AML-193 (cell line): Measurements from ENCODE around the gene NANOS2.
A peak's percentile ranks its signal among the peaks of the same experiment; 100 is the strongest.

Experiments used
- DNase-seq, 2 experiments: peaks; one replicate each; lab custom pipeline; 2025; lab: John Stamatoyannopoulos, UW

The NANOS2 gene

DNA sequence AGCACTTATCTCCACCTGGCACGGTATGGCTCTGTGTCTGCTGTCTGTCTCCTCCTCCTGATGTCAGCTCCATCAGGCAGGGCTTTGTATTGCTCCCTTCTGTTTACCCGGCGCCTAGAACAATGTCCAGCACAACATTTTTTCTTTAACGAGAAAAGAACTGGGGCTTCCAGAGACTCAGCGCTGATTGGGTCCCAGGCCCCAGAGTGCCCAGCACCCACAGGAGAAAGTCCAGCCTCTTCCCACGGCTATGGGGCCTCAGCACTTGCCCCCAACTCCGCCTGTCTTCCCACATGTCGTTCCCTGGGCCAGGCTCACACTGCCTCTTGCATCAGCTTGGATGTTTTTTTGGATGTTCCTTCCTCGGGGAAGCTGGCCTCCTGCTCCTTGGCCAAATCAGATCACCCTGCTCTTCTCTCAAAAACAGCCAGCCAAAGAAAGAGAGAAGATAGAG is 19.0 kb downstream of the NANOS2 start:
- DNase-seq: no peak

DNA sequence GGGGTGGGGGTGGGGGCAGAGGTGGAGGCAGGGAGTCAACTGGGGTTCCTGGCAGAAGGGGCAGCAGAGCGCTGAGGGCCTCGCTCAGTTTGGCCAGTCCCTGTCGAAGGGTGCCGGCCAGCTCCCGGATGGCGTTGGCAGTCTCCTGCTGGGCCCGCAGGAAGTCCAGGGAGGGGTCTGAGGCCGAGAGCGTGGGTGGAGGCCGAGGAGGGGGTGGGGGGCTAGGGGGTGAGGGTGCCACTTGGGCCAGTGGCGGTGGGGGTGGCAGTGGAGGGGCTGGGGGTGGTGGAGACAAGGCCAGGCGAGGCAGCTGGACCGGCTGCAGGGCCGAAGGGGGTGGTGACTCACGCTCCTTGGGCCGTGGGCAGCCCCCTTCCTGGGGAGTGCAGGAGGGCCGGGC is 23.7 kb downstream of the NANOS2 start:
- no peak for DNase-seq

DNA sequence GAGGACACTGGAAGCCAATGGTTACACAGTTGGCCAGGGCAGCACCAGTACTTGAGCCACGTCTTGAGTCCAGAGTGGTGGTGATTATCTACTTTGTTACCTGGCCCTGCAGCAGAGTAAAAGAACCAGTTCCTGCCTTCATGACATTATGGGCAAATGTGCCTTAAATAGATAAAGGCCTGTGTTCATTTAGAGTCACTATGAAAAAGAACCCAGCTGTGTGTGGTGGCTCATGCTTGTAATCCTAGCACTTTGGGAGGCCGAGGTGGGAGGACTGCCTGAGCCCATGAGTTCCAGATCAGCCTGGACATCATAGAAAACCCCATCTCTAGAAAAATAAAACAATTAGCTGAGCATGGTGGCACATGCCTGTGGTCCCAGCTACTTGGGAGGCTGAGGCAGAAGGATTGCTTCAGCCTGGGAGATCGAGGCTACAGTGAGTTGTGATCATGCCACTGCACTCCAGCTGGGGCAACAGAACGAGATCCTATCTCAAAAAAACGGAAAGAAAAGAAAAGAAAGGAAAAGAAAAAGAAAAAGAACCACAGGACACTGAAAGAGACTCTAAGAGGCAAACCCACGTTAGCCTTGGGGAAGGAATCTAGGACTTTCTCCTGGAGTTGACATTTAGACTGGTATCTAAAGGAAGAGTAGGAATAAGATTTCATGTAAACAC is 25.2 kb downstream of the NANOS2 start:
- no peak for DNase-seq

DNA sequence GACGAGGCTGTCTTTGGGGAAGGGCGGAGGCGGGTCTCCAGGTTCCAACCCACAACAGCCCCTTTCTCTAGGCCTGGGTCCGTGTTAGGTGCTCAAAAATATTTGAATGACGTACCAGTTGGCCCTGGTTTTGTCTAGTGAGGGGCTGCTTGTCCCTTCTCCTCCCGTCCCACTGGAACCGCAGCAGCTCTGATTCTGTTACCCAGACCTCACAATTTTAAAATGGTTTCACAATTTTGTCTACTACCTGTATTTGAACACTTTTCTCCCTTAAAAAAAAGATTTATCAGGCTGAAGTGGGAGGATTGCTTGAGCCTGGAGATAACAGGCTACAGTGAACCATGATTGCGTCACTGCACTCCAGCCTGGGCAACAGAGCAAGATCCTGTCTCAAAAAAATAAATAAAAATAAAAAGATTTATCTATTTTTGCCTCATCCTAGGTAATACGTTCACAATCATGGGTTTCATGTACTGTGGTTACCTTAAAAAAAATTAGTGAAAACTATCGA is 27.3 kb downstream of the NANOS2 start:
- no peak for DNase-seq

DNA sequence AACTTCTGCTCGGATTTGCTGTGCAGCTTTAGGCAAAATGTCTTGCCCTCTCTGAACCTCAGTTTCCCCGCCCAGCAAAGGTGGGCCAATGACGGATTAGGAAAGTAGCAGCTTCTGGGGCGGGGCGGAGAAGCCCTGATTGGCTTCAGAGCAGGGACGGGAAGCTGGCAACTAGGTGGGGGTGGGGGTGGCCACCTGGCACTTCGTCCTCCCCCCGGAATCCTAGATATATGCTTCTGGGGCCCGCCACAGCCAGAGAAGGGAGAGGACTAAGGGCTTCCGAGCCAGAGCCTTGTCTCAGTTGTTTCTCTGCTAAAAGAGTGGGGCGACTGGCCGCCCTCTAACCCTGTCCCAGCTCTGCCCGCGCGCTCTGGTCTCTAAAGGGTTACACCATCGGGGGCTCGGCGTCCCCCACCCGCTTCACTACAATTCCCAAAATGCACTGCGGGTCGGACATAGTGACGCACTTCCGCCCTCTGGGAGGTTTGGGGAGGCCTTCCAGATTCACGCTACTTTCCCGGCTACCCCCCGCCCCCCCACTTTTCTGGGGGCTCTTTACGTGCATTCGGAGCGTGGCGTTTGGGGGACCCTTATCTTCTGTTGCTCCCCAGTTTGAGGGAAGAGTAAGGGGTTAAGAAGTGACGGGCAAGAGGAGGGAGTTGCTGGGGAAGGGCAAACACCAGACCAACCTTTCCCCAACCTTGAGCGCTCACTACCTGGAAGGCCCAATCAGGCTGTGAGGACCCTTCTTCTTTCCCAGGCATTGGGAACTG is 28.0 kb downstream of the NANOS2 start:
- DNase-seq: peak; percentile 74 to 76

DNA sequence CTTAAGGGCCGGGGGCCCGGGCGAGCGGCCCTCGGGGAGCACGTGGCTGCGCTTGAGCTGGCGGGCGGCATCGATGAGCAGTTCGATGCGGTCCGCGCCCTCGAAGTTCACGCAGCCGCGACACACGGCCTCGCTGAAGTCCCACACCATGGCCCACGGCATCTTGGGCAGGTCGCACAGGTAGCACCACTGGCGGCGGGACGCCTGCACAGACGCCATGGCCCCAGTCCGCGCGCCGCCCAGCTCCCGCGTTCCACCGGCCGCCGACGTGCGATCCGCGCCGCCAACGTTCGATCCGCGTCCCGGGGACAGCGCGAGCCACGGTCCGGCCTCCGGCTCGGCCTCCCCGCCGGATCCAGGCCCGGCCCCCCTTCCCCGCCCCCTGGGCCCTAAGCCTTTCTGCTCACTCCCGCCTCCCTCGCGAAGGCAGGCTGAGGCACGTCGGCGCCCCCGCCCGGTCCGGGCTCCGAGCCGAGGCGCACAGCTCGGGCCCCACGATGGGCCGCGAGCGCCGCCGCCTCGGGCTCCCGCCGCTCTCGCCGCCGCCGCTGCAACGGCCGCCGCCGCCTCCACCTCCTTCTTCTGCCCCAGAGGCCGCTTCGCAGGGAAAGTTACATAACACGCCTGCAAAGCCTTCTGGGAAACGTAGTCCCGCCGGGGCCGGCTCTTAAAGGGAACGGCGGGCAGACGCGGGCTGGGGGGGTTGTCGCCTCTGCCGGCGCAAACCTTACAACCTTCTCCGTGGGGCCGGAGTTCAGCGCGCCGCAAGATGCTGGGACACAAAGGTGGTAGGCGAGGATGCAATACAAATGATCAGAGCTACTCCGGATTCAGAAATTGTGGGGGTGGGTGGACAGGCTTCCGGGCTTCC is 28.8 kb downstream of the NANOS2 start, which contains the start of gene IRF2BP1:
Gene IRF2BP1 (minus strand): TSS at position 586 of the 871 bp plus-strand sequence. CDS start 367 bp downstream, at position 219.
- DNase-seq: peak; percentile 77 to 83

DNA sequence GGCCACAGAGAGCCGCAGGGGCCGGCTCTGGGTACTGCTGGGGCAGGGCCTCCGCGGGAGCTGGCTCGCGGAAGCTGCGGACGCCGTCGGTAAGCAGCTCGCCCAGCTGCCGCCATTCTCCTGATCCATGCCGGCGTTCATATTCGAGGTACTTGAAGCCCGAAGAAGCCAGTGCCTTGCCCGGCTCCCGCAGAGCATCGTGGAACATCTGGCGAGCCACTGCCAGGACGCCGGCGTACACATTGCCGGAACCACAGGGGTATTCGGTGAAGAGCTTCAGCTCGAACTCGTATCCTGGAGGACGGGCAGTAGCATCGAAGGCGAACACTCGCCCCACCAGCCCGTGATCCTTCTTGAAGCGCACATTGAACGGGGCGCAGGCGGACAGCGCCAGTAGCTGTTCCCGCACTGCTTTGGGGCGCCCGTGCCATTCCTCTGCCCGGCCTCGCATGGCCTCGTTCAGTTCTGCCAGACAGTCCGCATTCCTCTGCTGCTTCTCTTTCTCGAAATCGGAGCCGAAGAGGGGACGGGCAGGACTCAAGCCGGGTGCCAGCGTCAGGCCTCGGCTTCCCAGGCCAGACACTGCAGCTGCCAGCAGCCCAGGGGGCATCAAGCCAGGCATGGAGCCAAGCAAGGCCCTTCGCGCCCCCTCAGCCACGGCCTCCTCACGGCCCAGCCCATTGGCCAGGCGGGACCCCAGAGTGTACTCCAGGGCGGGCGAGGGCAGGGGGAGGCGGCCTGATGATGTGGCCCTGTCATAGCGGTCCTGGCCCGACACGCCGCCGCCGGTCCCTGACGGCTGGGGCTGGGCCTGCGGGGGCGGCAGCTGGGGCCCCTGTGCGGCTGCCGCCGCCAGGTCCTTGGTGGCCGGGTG is 29.7 kb downstream of the NANOS2 start:
- DNase-seq: no peak

DNA sequence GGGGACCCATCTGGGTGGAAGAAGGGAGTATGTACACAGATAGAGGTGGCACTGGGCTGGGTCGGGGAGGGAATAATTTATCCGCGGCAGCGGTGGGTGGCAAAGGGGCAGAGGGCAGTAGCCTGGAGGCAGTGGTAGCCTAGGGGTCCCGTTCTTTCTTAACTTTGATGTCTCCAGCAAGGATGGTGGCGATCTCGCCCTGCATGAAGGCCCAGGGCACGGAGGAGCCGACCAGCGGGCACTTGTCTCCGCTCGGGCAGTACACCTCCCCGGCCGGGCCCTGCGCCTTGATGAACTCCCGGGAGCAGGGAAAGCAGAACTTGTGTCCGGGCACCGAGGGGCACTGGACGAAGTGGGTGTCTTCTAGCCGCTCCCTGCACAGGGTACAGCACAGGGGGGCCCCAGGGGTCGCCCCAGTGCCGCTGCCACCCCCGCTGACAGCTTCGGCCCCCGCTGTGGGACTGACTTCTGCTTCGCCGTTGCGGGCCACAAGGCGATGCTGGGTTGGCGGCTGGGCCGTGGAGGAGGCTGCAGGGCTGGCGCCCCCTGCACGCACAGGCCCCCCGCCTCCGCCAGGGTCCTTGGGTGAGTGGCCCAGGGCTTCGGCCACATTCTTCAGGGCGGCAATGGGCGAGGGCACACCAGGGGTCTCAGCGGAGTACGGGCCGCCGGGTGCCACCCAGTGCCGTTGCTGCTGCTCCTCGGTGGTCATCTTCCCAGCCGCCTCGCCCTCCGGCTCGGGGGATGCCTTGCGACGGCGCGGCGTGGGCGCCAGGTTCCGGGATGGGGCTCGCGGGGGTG is 30.5 kb downstream of the NANOS2 start:
- no peak for DNase-seq

DNA sequence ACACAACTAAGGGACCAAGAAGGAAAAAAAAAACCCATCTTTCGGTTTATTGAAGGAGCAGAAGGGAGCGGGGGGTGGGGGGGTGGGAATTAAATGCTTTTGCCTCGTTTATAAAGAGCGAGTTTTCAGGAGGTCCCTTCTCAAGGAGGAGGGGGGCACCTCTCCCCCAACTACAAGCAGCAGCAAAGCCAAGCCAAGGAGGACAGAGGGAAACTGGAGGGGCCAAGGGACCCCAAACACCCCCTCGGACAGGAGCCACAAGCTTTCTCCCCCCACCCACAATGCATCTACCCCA is 31.0 kb downstream of the NANOS2 start:
- no peak for DNase-seq

DNA sequence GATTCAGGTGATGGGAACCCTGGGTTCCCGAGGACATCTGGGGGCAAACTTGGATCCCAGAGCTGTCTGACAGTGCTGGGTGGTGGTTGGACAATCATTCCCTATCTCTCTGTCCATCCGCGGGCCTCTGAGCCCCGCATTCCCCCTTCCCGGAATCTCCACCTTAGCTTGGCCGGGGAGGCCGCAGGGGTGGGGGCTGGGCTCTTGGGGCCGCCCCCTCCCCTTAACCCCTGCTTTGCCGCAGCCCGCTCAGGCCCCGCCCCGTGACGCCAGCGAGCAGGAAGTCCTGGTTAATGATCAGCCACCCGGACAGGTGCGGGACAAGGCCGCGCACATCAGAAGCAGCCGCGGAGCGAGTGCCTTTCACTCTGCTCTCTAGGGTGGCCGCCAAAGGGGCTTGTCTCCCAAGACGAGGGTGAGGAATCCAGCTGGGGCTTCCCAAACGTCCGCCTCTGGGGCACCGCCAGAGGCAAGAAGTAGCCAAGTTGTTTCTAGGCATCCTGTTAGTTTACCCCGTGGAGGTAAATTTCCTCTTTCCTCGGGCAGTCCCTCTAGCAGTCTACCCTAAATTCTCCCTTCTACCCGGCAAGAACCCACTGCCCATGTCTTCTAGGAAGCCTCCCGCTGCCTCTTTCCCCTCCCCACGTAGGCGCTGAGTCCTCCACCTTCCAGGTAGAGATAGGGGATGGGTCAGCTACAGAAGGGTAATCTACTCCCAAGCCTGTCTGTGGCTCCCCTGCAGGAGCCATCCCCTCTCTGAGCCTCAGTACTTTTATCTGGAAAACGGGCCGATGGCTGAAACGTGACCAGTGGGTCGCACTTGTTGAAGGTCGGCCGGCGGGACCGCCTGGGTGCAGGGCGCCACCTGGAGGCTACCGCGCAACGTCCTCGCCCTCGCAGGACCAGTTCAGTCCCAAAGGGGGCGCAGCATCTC is 31.7 kb downstream of the NANOS2 start:
- DNase-seq: peak; percentile 73 to 78

DNA sequence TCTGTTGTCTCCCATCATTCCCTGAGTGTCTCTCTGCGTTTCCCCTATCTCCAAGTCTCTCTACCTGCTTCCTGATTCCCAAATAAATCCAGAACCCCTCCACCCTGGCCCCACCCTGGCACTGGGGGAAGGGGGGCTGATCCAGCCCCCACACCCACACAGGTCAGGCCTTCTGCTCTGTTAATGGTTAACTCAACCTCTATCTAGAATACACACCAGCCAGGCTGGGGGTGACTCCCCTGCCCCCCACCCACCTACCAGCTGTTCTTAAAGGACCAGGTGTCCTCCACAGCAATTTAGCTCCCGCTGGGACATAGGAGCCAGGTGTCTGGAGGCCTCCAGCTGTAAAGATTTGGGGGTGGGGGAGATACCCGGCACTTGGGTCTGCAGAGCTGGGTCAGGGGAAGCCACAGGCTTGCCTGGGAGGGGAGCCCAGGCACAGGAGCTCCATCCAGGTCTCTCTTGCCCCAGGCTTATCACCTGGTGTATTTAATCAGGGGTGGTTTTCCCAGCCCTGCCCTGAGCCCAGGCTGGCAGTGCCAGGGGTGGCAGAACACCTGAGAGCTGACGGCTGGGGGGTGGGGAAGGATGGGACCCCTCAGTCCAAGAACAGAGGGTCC is 32.6 kb downstream of the NANOS2 start:
- DNase-seq: no peak

DNA sequence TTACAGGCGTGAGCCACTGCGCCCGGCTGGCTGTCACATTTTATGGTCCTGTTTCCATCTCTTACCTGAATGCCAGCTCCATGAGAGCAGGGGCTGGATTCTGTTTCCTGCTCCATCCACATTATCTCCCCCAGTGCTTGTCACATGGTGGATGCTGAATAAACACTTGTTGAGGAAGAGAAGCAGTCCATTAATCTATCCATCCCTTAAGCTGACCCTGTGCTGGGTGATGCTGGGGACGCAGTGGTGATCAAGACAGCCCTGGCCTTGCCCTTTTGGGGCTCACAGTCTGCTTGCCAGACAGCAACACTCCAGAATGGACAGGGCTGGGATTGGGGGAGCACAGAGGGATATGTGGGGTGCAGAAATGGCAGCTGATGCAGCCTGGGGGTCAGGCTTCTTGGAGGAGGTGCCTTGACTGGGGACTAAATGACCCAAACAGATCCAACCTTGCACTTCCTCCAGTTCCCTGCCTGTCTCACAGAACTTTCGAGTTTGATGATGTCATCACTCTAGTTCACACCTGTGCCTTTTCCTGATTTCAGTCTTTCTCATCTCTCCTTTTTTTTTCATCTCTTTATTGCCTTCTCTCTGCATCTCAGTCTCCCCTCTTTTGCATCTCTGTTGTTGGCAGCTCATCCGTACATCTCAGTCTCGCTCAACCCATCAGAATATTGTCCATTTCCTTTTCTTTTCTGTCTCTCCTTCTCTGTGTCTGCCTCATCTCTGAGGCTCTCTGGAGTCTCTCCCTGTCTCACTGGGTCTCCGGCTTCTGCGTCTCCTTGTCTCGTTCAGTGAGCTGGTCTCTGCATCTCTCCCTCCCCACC is 33.3 kb downstream of the NANOS2 start:
- no peak for DNase-seq

DNA sequence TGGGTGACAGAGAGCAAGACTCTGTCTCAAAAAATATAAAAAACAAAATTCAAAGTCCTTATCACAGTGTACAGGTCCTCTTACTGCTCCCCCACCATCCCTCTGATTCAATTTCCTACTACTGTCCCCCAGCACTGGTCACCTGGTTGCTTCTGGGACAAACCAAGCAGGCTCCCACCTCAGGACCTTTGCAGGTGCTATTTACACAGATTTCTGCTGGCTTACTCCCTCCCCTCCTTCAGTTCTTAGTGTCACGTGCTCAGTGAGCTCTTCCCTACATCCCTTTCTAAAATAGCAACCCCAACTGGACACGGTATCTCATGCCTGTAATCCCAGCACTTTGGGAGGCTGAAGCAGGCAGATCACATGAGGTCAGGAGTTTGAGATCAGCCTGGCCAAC is 34.6 kb downstream of the NANOS2 start:
- DNase-seq: no peak

DNA sequence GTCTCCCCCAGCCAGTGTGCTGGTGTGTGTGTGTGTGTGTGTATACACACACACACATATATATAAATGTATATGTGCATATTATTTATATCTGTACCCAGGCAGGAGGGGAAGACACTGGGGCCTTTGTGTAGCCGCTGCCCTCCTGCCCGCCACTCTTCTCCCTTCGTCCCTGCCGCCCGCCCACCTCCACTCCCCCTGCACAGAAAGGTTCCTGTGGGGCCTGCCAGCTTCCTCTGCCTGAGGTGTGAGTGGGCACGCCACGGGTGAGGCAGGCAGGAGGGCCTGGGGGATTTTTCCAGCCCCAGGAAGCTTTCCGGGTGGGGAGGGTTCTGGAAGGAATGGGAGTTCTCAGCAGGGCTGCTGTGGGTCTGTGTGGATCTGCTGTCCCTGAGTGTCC is 35.5 kb downstream of the NANOS2 start:
- no peak for DNase-seq

DNA sequence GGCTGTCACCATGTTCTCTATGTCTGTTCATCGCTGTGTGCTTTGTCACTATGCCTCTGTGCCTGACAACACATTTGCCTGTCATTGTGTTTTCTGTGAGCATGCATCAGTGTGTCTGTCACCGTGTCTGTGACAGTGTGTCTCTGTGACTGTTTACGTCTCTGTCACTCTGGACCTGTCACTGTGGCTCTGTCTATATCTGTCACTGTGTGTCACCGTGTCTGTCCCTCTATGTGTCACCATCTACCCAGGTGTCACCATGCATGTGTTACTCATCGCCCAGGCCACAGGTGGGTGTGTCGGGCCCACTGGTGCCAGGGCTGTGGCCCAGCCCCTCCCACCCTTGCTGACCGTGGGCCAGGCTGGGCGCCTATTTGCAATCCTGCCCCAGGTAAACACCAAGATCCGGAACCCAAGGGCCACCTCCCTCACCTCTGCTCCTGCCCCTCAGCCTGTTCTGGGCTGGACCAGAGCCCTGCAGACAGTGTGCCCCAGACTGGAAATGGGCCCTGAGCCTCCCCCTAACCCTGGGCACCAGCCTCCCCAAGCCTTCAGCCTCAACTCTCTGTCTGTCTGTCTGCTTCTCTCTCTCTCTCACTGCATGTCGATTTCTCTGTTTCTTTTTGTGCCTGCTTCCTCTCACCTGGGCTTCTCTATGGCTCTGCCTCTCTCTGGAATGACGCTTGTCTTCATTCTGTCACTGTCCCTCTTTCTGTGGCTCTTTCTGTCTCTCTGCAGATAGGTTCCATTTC is 36.4 kb downstream of the NANOS2 start:
- no peak for DNase-seq

DNA sequence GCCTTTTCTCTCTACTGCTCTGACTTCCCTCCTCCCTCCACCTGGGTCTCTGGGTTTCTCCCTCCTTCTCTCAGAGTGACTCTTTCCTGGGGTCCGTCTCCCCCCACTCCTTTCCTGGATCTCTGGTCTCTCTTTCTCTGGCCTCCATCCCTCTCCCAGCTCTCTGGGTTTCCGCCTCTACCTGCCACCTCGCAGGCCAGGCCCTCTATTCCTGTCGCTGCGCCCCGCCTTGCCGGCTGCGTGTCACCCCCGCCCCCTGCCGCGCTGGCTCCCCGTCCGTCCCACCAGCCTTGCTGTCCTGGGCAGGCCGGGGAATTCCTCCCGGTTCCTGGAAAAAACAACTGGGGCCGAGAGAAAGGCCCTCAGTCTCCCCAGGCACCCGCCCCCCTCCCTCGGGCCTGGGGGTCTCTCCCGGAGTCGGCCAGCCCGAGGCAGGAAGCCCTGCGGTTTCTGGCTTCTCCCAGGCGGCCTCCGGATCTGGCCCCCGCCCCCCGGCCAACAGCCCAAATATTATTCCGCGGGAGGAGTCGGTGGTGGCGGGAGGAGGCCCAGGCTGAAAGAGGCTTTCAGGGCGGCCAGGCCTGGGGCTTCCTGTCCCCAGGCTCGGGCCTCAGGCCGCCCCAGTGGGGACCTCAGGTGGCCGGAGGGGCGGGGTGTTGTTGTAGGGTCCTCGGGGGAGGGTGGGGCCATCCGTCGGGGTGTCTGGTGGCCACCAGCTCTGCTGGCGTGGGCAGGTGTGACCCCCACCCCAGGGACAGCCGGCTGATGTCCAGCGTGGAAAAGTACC is 38.0 kb downstream of the NANOS2 start:
- no peak for DNase-seq

DNA sequence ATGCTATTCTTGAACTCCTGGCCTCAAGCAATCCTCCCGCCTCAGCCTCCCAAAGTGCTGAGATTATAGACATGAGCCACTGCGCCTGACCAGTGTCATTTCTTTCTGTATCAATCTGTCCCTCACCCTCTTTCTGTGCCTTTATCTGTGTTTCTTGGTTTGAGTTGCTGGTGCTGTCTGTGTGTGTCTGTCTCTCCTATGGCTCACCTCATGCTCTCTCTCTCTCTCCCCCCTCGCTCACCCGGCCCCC is 38.5 kb downstream of the NANOS2 start:
- DNase-seq: no peak
